Liver (tissue), 9 donors: Measurements from ENCODE around the gene SDF4. TPM values are rescaled to one million over a fixed set of nuclear protein-coding genes. Genes with fewer than 3 reads are reported as not detected.

Source experiments
- DNase-seq: peaks from one replicate; pipeline ENCODE4 v3.0.0-alpha.2; 2017; ENCODE audit warnings: low spot score
- H3K27ac ChIP-seq, 2 donors: one replicate each; pipeline ENCODE4 v1.7.0; 2013; ENCODE audit warnings: inconsistent platforms in 2 of 2, low read length in 2 of 2, control low read depth in 1 of 2, low read depth in 1 of 2, mild to moderate bottlenecking in 1 of 2
- H3K27me3 ChIP-seq, 4 donors: one replicate each; pipeline versions ENCODE4 v1.6.1 to v1.7.0; 2013; ENCODE audit warnings: low read length in 3 of 4, inconsistent platforms in 1 of 4, mild to moderate bottlenecking in 1 of 4, moderate library complexity in 1 of 4; ENCODE audit not compliant: control insufficient read depth in 4 of 4, insufficient read depth in 4 of 4
- H3K36me3 ChIP-seq, 4 donors: one replicate each; pipeline versions ENCODE4 v1.6.1 to v1.7.0; 2013; ENCODE audit warnings: low read length in 3 of 4, mild to moderate bottlenecking in 3 of 4, low read depth in 1 of 4, moderate library complexity in 1 of 4; ENCODE audit not compliant: control insufficient read depth in 4 of 4, insufficient read depth in 3 of 4
- H3K4me1 ChIP-seq, 4 donors: one replicate each; pipeline versions ENCODE4 v1.6.1 to v1.7.0; 2013; ENCODE audit warnings: low read length in 3 of 4, mild to moderate bottlenecking in 3 of 4, moderate library complexity in 1 of 4; ENCODE audit not compliant: control insufficient read depth in 4 of 4, insufficient read depth in 4 of 4
- H3K4me3 ChIP-seq, 3 donors: one replicate each; pipeline versions ENCODE4 v1.6.1 to v1.7.0; 2013; ENCODE audit warnings: low read length in 3 of 3, control low read depth in 1 of 3, low read depth in 1 of 3, mild to moderate bottlenecking in 1 of 3
- H3K9ac ChIP-seq, 2 donors: one replicate each; pipeline ENCODE4 v1.7.0; 2013; ENCODE audit warnings: low read length in 2 of 2, mild to moderate bottlenecking in 2 of 2, moderate library complexity in 2 of 2, control low read depth in 1 of 2, low read depth in 1 of 2
- H3K9me3 ChIP-seq, 4 donors: one replicate each; pipeline versions ENCODE4 v1.6.1 to v1.7.0; 2013; ENCODE audit warnings: low read length in 3 of 4; ENCODE audit not compliant: control insufficient read depth in 4 of 4
- EGR1 ChIP-seq, 2 donors: IDR thresholded peaks; 2 replicates each; pipeline ENCODE4 v1.6.1; 2016 to 2018; ENCODE audit warnings: antibody characterized with exemption in 2 of 2, low read depth in 2 of 2
- FOXA1 ChIP-seq: IDR thresholded peaks from 2 replicates; pipeline ENCODE4 v1.6.1; 2016; ENCODE audit warnings: antibody characterized with exemption
- FOXA2 ChIP-seq: IDR thresholded peaks from 2 replicates; pipeline ENCODE4 v1.6.1; 2016; ENCODE audit warnings: antibody characterized with exemption
- GABPA ChIP-seq, 2 donors: IDR thresholded peaks in 1 of 2; conservative IDR thresholded peaks in 1 of 2; 2 replicates each; pipeline ENCODE4 v1.6.1; 2016; ENCODE audit warnings: antibody characterized with exemption in 2 of 2, mild to moderate bottlenecking in 1 of 2, moderate library complexity in 1 of 2
- HNF4A ChIP-seq, 2 donors: conservative IDR thresholded peaks; 2 replicates each; pipeline ENCODE4 v1.6.1; 2016; ENCODE audit warnings: antibody characterized with exemption in 2 of 2, mild to moderate bottlenecking in 2 of 2
- HNF4G ChIP-seq: IDR thresholded peaks from 2 replicates; pipeline ENCODE4 v1.6.1; 2016; ENCODE audit warnings: antibody characterized with exemption
- JUND ChIP-seq, 2 donors: IDR thresholded peaks; 2 replicates each; pipeline ENCODE4 v1.6.1; 2016; ENCODE audit warnings: antibody characterized with exemption in 2 of 2
- MAX ChIP-seq: IDR thresholded peaks from 2 replicates; pipeline ENCODE4 v1.6.1; 2016; ENCODE audit warnings: antibody characterized with exemption
- NR2F2 ChIP-seq: IDR thresholded peaks from 2 replicates; pipeline ENCODE4 v1.6.1; 2016; ENCODE audit warnings: antibody characterized with exemption
- RAD21 ChIP-seq, 2 donors: IDR thresholded peaks; 2 replicates each; pipeline ENCODE4 v1.6.1; 2016; ENCODE audit warnings: antibody characterized with exemption in 2 of 2, mild to moderate bottlenecking in 2 of 2
- RXRA ChIP-seq, 2 donors: IDR thresholded peaks; 2 replicates each; pipeline ENCODE4 v1.6.1; 2017 to 2018; ENCODE audit warnings: antibody characterized with exemption in 2 of 2, mild to moderate bottlenecking in 1 of 2
- SP1 ChIP-seq: IDR thresholded peaks from 2 replicates; pipeline ENCODE4 v1.6.1; 2018; ENCODE audit warnings: antibody characterized with exemption, mild to moderate bottlenecking
- TAF1 ChIP-seq: conservative IDR thresholded peaks from 2 replicates; pipeline ENCODE4 v1.6.1; 2016; ENCODE audit warnings: antibody characterized with exemption, mild to moderate bottlenecking
- YY1 ChIP-seq: IDR thresholded peaks from 2 replicates; pipeline ENCODE4 v1.6.1; 2016; ENCODE audit warnings: antibody characterized with exemption, mild to moderate bottlenecking
- WGBS: extraction: QIAGEN DNeasy Blood & Tissue Kit; methylation state at CpG from one replicate; pipeline ENCODE4 v1.1.7; 2013; 5-methylcytosine and 5-hydroxymethylcytosine counted together
- polyA plus RNA-seq, 2 donors: library from polyadenylated mRNA; stranded (reverse) in 1 of 2; unstranded in 1 of 2; fragments of 200-250 nt in 1 of 2; fragments of >200 nt in 1 of 2; fragmentation: Nextera tagmentation in 1 of 2; extraction: Ambion mirVana in 1 of 2; gene quantifications; one replicate each; pipeline versions ENCODE4 v1.2.1 to v1.2.3, GENCODE V29; 2013 to 2015
- total RNA-seq, 2 donors: library from RNA; depleted of rRNA; stranded (reverse); fragments of >200 nt; gene quantifications; one replicate each; pipeline ENCODE4 v1.2.3, GENCODE V29; 2014
- TF ChIP-seq, protein P1 (sequence below): IDR thresholded peaks from 2 replicates; pipeline ENCODE4 v1.6.1; 2016; ENCODE audit warnings: antibody characterized with exemption
- TF ChIP-seq, protein P2 (sequence below): IDR thresholded peaks from 2 replicates; pipeline ENCODE4 v1.6.1; 2016; ENCODE audit warnings: antibody characterized with exemption, mild to moderate bottlenecking
- TF ChIP-seq, protein P3 (sequence below): IDR thresholded peaks from 2 replicates; pipeline ENCODE4 v1.6.1; 2016; ENCODE audit warnings: antibody characterized with exemption
- TF ChIP-seq, protein P4 (sequence below): fragments of 150-350 bp; IDR thresholded peaks from 2 replicates; pipeline ENCODE4 v1.5.1; 2017; ENCODE audit warnings: improper control_type of control experiment, low read depth, low read length; ENCODE audit not compliant: missing input control
- donor health status: healthy.
- donor health status: healthy.
- donor health status: healthy.
- donor health status: healthy.
- donor health status: healthy.

The SDF4 gene
- total and polyA plus RNA-seq, 4 donors = 48.7 to 180 (median 75.9) TPM

DNA sequence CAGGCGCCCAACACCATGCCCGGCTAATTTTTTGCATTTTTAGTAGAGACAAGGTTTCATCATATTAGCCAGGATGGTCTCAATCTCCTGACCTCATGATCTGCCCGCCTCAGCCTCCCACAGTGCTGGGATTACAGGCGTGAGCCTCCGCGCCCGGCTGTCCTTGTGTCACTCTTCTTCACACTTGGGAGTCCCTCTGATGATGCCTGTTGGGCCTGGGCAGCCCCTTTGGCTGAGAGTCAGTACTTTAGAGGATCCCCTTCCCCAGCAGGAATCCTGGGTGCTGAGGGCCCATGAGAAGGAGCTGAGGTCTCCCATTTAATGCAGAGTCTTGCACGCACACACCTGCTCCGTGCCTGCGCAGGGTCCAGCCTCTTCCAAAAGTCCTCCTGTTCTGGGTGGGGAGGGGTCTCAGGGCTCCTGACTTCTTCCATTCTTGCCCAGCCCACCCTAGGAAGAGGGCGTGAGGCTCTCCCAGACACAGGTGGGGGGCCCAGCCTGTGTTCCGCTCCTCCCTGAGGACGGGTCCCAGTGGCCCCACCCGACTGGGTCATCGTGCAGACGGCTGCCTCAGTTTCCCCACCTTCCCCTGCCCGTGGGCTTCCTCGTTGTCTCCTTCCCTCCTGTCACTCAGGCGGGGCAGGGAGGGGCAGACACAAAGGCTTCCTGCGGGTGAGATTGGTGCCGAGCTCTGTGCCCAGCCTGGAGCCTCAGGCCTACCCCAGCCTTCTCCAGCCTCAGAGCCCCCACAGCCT, 54.2 kb downstream of the SDF4 start:
- DNase-seq = no peak
- H3K36me3 ChIP-seq = no peaks in the 10 kb centered on the region
- WGBS = 79% methylated on average over 21 of the region's 21 CpGs
- H3K4me3 ChIP-seq = no peak overlapping the region
- no peaks in the 10 kb centered on the region for H3K4me1 ChIP-seq
- TF ChIP-seq FOXA1 = no peak
- no peak for TF ChIP-seq EGR1 (IDR thresholded peaks at IDR 0.05; ENCODE audit: low read depth in 2 of 2)
- TF ChIP-seq, protein P1, sequence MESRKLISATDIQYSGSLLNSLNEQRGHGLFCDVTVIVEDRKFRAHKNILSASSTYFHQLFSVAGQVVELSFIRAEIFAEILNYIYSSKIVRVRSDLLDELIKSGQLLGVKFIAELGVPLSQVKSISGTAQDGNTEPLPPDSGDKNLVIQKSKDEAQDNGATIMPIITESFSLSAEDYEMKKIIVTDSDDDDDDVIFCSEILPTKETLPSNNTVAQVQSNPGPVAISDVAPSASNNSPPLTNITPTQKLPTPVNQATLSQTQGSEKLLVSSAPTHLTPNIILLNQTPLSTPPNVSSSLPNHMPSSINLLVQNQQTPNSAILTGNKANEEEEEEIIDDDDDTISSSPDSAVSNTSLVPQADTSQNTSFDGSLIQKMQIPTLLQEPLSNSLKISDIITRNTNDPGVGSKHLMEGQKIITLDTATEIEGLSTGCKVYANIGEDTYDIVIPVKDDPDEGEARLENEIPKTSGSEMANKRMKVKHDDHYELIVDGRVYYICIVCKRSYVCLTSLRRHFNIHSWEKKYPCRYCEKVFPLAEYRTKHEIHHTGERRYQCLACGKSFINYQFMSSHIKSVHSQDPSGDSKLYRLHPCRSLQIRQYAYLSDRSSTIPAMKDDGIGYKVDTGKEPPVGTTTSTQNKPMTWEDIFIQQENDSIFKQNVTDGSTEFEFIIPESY = no peak
- TF ChIP-seq, protein P2, sequence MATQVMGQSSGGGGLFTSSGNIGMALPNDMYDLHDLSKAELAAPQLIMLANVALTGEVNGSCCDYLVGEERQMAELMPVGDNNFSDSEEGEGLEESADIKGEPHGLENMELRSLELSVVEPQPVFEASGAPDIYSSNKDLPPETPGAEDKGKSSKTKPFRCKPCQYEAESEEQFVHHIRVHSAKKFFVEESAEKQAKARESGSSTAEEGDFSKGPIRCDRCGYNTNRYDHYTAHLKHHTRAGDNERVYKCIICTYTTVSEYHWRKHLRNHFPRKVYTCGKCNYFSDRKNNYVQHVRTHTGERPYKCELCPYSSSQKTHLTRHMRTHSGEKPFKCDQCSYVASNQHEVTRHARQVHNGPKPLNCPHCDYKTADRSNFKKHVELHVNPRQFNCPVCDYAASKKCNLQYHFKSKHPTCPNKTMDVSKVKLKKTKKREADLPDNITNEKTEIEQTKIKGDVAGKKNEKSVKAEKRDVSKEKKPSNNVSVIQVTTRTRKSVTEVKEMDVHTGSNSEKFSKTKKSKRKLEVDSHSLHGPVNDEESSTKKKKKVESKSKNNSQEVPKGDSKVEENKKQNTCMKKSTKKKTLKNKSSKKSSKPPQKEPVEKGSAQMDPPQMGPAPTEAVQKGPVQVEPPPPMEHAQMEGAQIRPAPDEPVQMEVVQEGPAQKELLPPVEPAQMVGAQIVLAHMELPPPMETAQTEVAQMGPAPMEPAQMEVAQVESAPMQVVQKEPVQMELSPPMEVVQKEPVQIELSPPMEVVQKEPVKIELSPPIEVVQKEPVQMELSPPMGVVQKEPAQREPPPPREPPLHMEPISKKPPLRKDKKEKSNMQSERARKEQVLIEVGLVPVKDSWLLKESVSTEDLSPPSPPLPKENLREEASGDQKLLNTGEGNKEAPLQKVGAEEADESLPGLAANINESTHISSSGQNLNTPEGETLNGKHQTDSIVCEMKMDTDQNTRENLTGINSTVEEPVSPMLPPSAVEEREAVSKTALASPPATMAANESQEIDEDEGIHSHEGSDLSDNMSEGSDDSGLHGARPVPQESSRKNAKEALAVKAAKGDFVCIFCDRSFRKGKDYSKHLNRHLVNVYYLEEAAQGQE = no peak
- no peak for TF ChIP-seq JUND (IDR thresholded peaks at IDR 0.05)
- no peak for TF ChIP-seq GABPA (IDR thresholded peaks at IDR 0.05 in 1 of 2, conservative IDR thresholded peaks at IDR 0.05 in 1 of 2)
- no peak for TF ChIP-seq HNF4G
- no peak for TF ChIP-seq SP1
- TF ChIP-seq TAF1 = no peak
- no peak for TF ChIP-seq RAD21 (IDR thresholded peaks at IDR 0.05)
- TF ChIP-seq YY1 = no peak
- TF ChIP-seq NR2F2 = no peak
- no peak for TF ChIP-seq RXRA (IDR thresholded peaks at IDR 0.05)
- H3K9ac ChIP-seq = no peak overlapping the region
- no peaks in the 10 kb centered on the region for H3K9me3 ChIP-seq
- H3K27me3 ChIP-seq = peaks cover 0 to 7% (median 0%) of the 10 kb centered on the region in 4 donors
- no peak overlapping the region for H3K27ac ChIP-seq

DNA sequence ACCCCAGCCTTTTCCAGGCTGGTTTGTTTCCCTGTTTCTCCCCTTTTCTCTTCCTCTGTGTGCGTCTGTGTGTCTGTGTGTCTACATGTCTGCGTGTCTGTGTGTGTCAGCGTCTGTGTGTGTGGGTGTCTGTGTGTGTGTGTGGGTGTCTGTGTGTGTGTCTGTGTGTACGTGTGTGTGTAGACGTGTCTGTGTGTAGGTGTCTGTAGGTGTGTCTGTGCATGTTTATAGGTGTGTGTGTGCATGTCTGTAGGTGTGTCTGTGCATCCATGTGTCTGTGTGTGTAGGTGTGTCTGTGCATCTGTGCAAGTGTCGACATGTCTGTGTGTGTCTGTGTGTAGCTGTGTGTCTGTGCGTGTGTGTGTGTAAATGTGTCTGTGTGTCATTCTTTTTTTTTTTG, 54.9 kb downstream of the SDF4 start:
- WGBS = 73% methylated on average over 7 of the region's 7 CpGs
- Histone ChIP-seq H3K9ac (no peak overlapping the region), H3K4me1 (no peaks in the 10 kb centered on the region), H3K36me3 (no peaks in the 10 kb centered on the region), H3K9me3 (no peaks in the 10 kb centered on the region), H3K4me3 (no peak overlapping the region), H3K27me3 (peaks cover 0 to 7% (median under 1%) of the 10 kb centered on the region in 4 donors), H3K27ac (no peak overlapping the region)
- no peak for DNase-seq
- no peak for TF ChIP-seq NR2F2
- TF ChIP-seq, protein P3, sequence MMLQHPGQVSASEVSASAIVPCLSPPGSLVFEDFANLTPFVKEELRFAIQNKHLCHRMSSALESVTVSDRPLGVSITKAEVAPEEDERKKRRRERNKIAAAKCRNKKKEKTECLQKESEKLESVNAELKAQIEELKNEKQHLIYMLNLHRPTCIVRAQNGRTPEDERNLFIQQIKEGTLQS = no peak
- TF ChIP-seq YY1 = no peak
- no peak for TF ChIP-seq GABPA (IDR thresholded peaks at IDR 0.05 in 1 of 2, conservative IDR thresholded peaks at IDR 0.05 in 1 of 2)
- no peak for TF ChIP-seq JUND (IDR thresholded peaks at IDR 0.05)
- TF ChIP-seq, protein P4, sequence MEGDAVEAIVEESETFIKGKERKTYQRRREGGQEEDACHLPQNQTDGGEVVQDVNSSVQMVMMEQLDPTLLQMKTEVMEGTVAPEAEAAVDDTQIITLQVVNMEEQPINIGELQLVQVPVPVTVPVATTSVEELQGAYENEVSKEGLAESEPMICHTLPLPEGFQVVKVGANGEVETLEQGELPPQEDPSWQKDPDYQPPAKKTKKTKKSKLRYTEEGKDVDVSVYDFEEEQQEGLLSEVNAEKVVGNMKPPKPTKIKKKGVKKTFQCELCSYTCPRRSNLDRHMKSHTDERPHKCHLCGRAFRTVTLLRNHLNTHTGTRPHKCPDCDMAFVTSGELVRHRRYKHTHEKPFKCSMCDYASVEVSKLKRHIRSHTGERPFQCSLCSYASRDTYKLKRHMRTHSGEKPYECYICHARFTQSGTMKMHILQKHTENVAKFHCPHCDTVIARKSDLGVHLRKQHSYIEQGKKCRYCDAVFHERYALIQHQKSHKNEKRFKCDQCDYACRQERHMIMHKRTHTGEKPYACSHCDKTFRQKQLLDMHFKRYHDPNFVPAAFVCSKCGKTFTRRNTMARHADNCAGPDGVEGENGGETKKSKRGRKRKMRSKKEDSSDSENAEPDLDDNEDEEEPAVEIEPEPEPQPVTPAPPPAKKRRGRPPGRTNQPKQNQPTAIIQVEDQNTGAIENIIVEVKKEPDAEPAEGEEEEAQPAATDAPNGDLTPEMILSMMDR = no peak
- no peak for TF ChIP-seq HNF4G
- TF ChIP-seq SP1 = no peak
- TF ChIP-seq RXRA (IDR thresholded peaks at IDR 0.05) = no peak
- no peak for TF ChIP-seq FOXA2
- TF ChIP-seq TAF1 = no peak
- no peak for TF ChIP-seq FOXA1
- TF ChIP-seq, protein P2 = no peak
- TF ChIP-seq MAX = no peak
- no peak for TF ChIP-seq EGR1 (IDR thresholded peaks at IDR 0.05; ENCODE audit: low read depth in 2 of 2)
- no peak for TF ChIP-seq HNF4A (conservative IDR thresholded peaks at IDR 0.05)
- no peak for TF ChIP-seq RAD21 (IDR thresholded peaks at IDR 0.05)
